Mucosa of descending colon (tissue), 3 donors: ENCODE data around the gene SEMA6D. TPM values are rescaled to one million over a fixed set of nuclear protein-coding genes. Genes with fewer than 3 reads are reported as not detected.

ENCODE experiments used
- ATAC-seq: fragments of 200-7000 bp; cut with Tn5 transposase; one replicate; pipeline ENCODE4 v1.9.1; 2020; ENCODE audit warnings: mild to moderate bottlenecking, moderate library complexity
- DNase-seq, 3 donors: peaks; one replicate each; pipeline ENCODE4 v3.0.0-alpha.2; 2020
- H3K36me3 ChIP-seq: fragments of 200-600 bp; one replicate; pipeline ENCODE4 v1.8.0; 2021; ENCODE audit warnings: low read depth, mild to moderate bottlenecking
- H3K4me1 ChIP-seq: fragments of 200-600 bp; one replicate; pipeline ENCODE4 v1.8.0; 2021; ENCODE audit warnings: low read depth, mild to moderate bottlenecking
- H3K4me3 ChIP-seq: fragments of 200-600 bp; one replicate; pipeline ENCODE4 v1.8.0; 2021; ENCODE audit warnings: mild to moderate bottlenecking
- H3K9me3 ChIP-seq: fragments of 200-600 bp; one replicate; pipeline ENCODE4 v1.8.0; 2021; ENCODE audit warnings: mild to moderate bottlenecking
- intact Hi-C, 2 donors: fragments of 100-400 bp; cut with DNase I in 1 of 2; cut with micrococcal nuclease in 1 of 2; formaldehyde crosslinking; loops; one replicate each; pipeline versions ENCODE4 v1.11.0 to v1.11.1; 2022; cut with DNase I, micrococcal nuclease
- total RNA-seq, 3 donors: library from RNA; stranded (reverse); fragmentation: NEBNext Ultra II Directional in 2 of 3; extraction: Animal tissue kit (Norgen Biotek cat#: 25700) in 2 of 3; gene quantifications; one replicate each; pipeline versions ENCODE4 v1.2.1 to v1.2.4, GENCODE V29; 2021 to 2023
- TF ChIP-seq, protein P1 (sequence below): fragments of 200-600 bp; IDR thresholded peaks from one replicate; pipeline ENCODE4 v1.8.0; 2022; ENCODE audit warnings: antibody characterized with exemption, mild to moderate bottlenecking
- donor health status: DM: no; HTN: no; CAD: no; lungs with moderate emphysema.
- donor health status: DM: no; HTN: no; CAD: no.
- donor health status: DM: no; HTN: yes; CAD: no.

SEMA6D gene
- total RNA-seq, 3 donors from 2014 or later: 43.3 to 77.2 (median 48.3) TPM

DNA sequence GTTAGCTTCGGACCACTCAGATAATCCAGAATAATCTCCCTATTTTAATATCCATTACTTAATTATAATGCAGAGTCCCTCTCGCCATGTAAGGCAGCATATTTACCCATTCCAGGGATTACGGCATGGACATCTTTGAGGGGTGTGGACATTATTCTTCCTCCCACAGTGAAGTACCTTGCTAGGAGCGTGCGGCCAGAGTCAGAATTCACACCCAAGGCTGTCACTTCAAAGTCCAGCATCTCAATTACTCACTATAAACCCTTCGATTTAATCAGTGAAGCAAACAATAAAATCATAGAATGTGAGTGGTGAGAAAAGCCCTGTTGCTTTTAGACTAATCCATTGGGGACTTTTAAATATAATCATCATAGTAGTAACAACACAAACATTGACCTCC is 11.6 kb downstream of the SEMA6D start:
- ATAC-seq (peak; percentile 73), DNase-seq (no peak)
- intact Hi-C loops: no loop called here
- peaks cover 14% of the 10 kb centered on the region for H3K4me1 ChIP-seq
- H3K36me3 ChIP-seq: no peaks in the 10 kb centered on the region
- no peaks in the 10 kb centered on the region for H3K9me3 ChIP-seq
- TF ChIP-seq, protein P1, sequence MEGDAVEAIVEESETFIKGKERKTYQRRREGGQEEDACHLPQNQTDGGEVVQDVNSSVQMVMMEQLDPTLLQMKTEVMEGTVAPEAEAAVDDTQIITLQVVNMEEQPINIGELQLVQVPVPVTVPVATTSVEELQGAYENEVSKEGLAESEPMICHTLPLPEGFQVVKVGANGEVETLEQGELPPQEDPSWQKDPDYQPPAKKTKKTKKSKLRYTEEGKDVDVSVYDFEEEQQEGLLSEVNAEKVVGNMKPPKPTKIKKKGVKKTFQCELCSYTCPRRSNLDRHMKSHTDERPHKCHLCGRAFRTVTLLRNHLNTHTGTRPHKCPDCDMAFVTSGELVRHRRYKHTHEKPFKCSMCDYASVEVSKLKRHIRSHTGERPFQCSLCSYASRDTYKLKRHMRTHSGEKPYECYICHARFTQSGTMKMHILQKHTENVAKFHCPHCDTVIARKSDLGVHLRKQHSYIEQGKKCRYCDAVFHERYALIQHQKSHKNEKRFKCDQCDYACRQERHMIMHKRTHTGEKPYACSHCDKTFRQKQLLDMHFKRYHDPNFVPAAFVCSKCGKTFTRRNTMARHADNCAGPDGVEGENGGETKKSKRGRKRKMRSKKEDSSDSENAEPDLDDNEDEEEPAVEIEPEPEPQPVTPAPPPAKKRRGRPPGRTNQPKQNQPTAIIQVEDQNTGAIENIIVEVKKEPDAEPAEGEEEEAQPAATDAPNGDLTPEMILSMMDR: no peak
- no peak overlapping the region for H3K4me3 ChIP-seq

DNA sequence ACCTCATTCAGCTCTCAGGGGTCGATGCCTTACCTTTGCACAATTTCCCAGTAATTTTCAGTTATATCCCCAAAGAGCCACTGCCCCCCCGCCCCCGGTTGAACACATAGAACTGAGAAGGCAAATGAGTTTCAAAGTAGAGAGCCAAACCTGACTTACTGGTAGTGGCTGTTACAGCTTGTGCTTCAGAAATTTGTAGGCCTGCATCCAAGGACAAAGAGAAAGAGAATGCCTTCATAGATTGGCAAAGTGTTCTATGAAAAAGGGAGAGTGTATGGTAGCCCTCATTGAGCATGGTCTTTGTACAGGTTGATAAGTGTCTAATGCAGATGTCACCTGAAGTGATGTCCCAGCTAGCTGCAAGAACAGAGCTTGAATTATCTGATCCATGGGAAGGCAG is 13.9 kb downstream of the SEMA6D start:
- ATAC-seq (no peak), DNase-seq (no peak)
- no peak overlapping the region for H3K4me3 ChIP-seq
- TF ChIP-seq, protein P1: no peak
- intact Hi-C loops: no loop called here
- H3K9me3 ChIP-seq: no peaks in the 10 kb centered on the region
- H3K36me3 ChIP-seq: no peaks in the 10 kb centered on the region
- H3K4me1 ChIP-seq: peaks cover 13% of the 10 kb centered on the region

GRCh38 chr15:47732248-47732647 is 14.9 kb downstream of the SEMA6D start:
- Histone ChIP-seq H3K9me3 (no peaks in the 10 kb centered on the region), H3K4me1 (peaks cover 21% of the 10 kb centered on the region), H3K36me3 (no peaks in the 10 kb centered on the region), H3K4me3 (no peak overlapping the region)
- ATAC-seq (no peak), DNase-seq (no peak)
- TF ChIP-seq, protein P1: no peak
- intact Hi-C loops: no loop called here

GRCh38 chr15:47733085-47733484 is 15.8 kb downstream of the SEMA6D start:
- H3K4me3 ChIP-seq: no peak overlapping the region
- peaks cover 21% of the 10 kb centered on the region for H3K4me1 ChIP-seq
- H3K9me3 ChIP-seq: no peaks in the 10 kb centered on the region
- no peaks in the 10 kb centered on the region for H3K36me3 ChIP-seq
- DNase-seq: peak in 1 of 3 donors; percentile 54
- TF ChIP-seq, protein P1: no peak
- ATAC-seq: peak; percentile 89
- intact Hi-C loops: no loop called here

GRCh38 chr15:47736143-47736786 is 19.0 kb downstream of the SEMA6D start:
- ATAC-seq (peak; percentile 30), DNase-seq (no peak)
- H3K4me1 ChIP-seq: peaks cover 13% of the 10 kb centered on the region
- no peak overlapping the region for H3K4me3 ChIP-seq
- intact Hi-C loops: no loop called here
- no peaks in the 10 kb centered on the region for H3K9me3 ChIP-seq
- no peaks in the 10 kb centered on the region for H3K36me3 ChIP-seq
- TF ChIP-seq, protein P1: no peak
